H1 (cell line): ENCODE results near the gene NEBL. TPM values are rescaled to one million over a fixed set of nuclear protein-coding genes. Genes with fewer than 3 reads are reported as not detected.

Experiments used
- CTCF ChIA-PET: fragments of 300-600 bp; sonication (Branson Sonifier 250); formaldehyde crosslinking; loops from one replicate; lab custom pipeline; 2021; ENCODE audit not compliant: partially characterized antibody; lab: Charles Lee
- POLR2A ChIA-PET: fragments of 300-600 bp; sonication (Branson Sonifier 250); formaldehyde crosslinking; loops from one replicate; lab custom pipeline; 2021; ENCODE audit warnings: inconsistent platforms; ENCODE audit not compliant: partially characterized antibody; lab: Charles Lee
- DNase-seq, 2 experiments: peaks; one replicate each; pipeline versions ENCODE4 v3.0.0 to v3.0.0-alpha.2; 2010 to 2022; ENCODE audit warnings: low spot score in 2 of 2, low read depth in 1 of 2, mixed read lengths in 1 of 2
- FAIRE-seq: peaks from 2 replicates; lab custom pipeline; 2011; peaks lifted over from hg19 to GRCh38; lab: Jason Lieb, UNC
- H2AFZ ChIP-seq: 2 replicates; pipeline ENCODE4 v1.8.1; 2012; ENCODE audit warnings: low read length, inconsistent platforms
- H2AK5ac ChIP-seq: 2 replicates; pipeline ENCODE4 v1.6.1; 2013; ENCODE audit warnings: low read depth, low read length
- H2BK120ac ChIP-seq: replicated peaks from 2 replicates; pipeline ENCODE3; 2013; ENCODE audit warnings: low read depth, low read length, inconsistent platforms
- H2BK12ac ChIP-seq: 2 replicates; pipeline ENCODE4 v1.6.1; 2013; ENCODE audit warnings: low read depth, low read length
- H2BK15ac ChIP-seq: 2 replicates; pipeline ENCODE4 v1.6.1; 2013; ENCODE audit warnings: low read length
- H2BK20ac ChIP-seq: 2 replicates; pipeline ENCODE4 v1.6.1; 2013; ENCODE audit warnings: low read length
- H2BK5ac ChIP-seq: 2 replicates; pipeline ENCODE4 v1.6.1; 2013; ENCODE audit warnings: low read depth, low read length
- H3K14ac ChIP-seq: 2 replicates; pipeline ENCODE4 v1.6.1; 2013; ENCODE audit warnings: inconsistent platforms; ENCODE audit not compliant: insufficient read length
- H3K18ac ChIP-seq: 2 replicates; pipeline ENCODE4 v1.6.1; 2013; ENCODE audit warnings: low read length; ENCODE audit errors: extremely low read depth
- H3K23ac ChIP-seq: 2 replicates; pipeline ENCODE4 v1.6.1; 2013; ENCODE audit warnings: inconsistent platforms; ENCODE audit not compliant: insufficient read length
- H3K23me2 ChIP-seq: 2 replicates; pipeline ENCODE4 v1.6.1; 2013; ENCODE audit warnings: low read depth, low read length
- H3K27ac ChIP-seq: 2 replicates; pipeline ENCODE4 v1.6.1; 2011; ENCODE audit warnings: low read depth, low read length, inconsistent platforms
- H3K27me3 ChIP-seq, 4 experiments: replicated peaks in 1 of 4; 1 replicate in 1 of 4; 2 replicates in 3 of 4; pipeline versions ENCODE4 v1.6.1 to v1.8.1; 2011 to 2013; ENCODE audit warnings: low read length in 3 of 4, mild to moderate bottlenecking in 3 of 4, inconsistent platforms in 2 of 4, mixed read lengths in 2 of 4, moderate library complexity in 1 of 4; ENCODE audit not compliant: control insufficient read depth in 3 of 4, insufficient read depth in 3 of 4; ENCODE audit errors: extremely low read depth in 1 of 4
- H3K36me3 ChIP-seq, 4 experiments: 2 replicates each; pipeline versions ENCODE4 v1.6.1 to v1.8.1; 2011 to 2013; ENCODE audit warnings: mild to moderate bottlenecking in 4 of 4, low read length in 3 of 4, moderate library complexity in 2 of 4, control low read depth in 1 of 4, inconsistent platforms in 1 of 4; ENCODE audit not compliant: insufficient read depth in 4 of 4, control insufficient read depth in 2 of 4
- H3K4ac ChIP-seq: replicated peaks from 2 replicates; pipeline ENCODE3; 2013; ENCODE audit warnings: low read length, low read depth, mixed read lengths, inconsistent platforms; ENCODE audit not compliant: insufficient read length
- H3K4me1 ChIP-seq, 4 experiments: replicated peaks in 1 of 4; 1 replicate in 1 of 4; 2 replicates in 3 of 4; pipeline versions ENCODE4 v1.6.1 to v1.8.1; 2011 to 2013; ENCODE audit warnings: low read length in 3 of 4, inconsistent platforms in 2 of 4, mixed read lengths in 1 of 4; ENCODE audit not compliant: insufficient read depth in 4 of 4, control insufficient read depth in 3 of 4
- H3K4me2 ChIP-seq, 2 experiments: 2 replicates each; pipeline versions ENCODE4 v1.6.1 to v1.8.1; 2011 to 2013; ENCODE audit warnings: low read depth in 2 of 2, low read length in 2 of 2, control low read depth in 1 of 2, inconsistent platforms in 1 of 2, mild to moderate bottlenecking in 1 of 2; ENCODE audit not compliant: insufficient read depth in 1 of 2
- H3K4me3 ChIP-seq, 4 experiments: fragments of 200-600, 300-600 bp in 1 of 4; sonication (generic), shearing (Covaris generic), sonication (Bioruptor Twin) in 1 of 4; 2 replicates each; pipeline versions ENCODE4 v1.5.1 to v1.8.1; 2011 to 2016; ENCODE audit warnings: low read length in 4 of 4, low read depth in 3 of 4, control low read depth in 2 of 4, inconsistent platforms in 2 of 4, mild to moderate bottlenecking in 2 of 4, mixed read lengths in 1 of 4, moderate library complexity in 1 of 4; ENCODE audit not compliant: insufficient read depth in 2 of 4; ENCODE audit errors: extremely low read depth in 1 of 4
- H3K56ac ChIP-seq: replicated peaks from 2 replicates; pipeline ENCODE3; 2013; ENCODE audit warnings: low read depth, mild to moderate bottlenecking, mixed read lengths, low read length, inconsistent platforms; ENCODE audit not compliant: insufficient read length
- H3K79me1 ChIP-seq: 2 replicates; pipeline ENCODE4 v1.6.1; 2013; ENCODE audit warnings: low read depth, low read length, control low read depth
- H3K79me2 ChIP-seq, 2 experiments: 2 replicates each; pipeline versions ENCODE4 v1.6.1 to v1.8.1; 2012 to 2013; ENCODE audit warnings: low read length in 2 of 2, mild to moderate bottlenecking in 2 of 2, inconsistent platforms in 1 of 2; ENCODE audit not compliant: insufficient read depth in 2 of 2, control insufficient read depth in 1 of 2
- H3K9ac ChIP-seq, 4 experiments: replicated peaks in 1 of 4; 1 replicate in 1 of 4; 2 replicates in 3 of 4; pipeline versions ENCODE4 v1.6.1 to v1.8.1; 2011 to 2013; ENCODE audit warnings: low read depth in 3 of 4, low read length in 3 of 4, control low read depth in 2 of 4, mild to moderate bottlenecking in 2 of 4, moderate library complexity in 2 of 4, inconsistent platforms in 1 of 4; ENCODE audit errors: extremely low read depth in 1 of 4
- H3K9me3 ChIP-seq, 2 experiments: 2 replicates each; pipeline versions ENCODE4 v1.6.1 to v1.8.1; 2012 to 2013; ENCODE audit warnings: mild to moderate bottlenecking in 2 of 2, moderate library complexity in 2 of 2, control low read depth in 1 of 2, inconsistent platforms in 1 of 2, low read depth in 1 of 2, low read length in 1 of 2, mixed read lengths in 1 of 2; ENCODE audit not compliant: insufficient read depth in 2 of 2
- H4K20me1 ChIP-seq, 2 experiments: replicated peaks in 1 of 2; 2 replicates each; pipeline versions ENCODE3 to v1.8.1; 2011 to 2013; ENCODE audit warnings: inconsistent platforms in 2 of 2, low read length in 2 of 2, mild to moderate bottlenecking in 1 of 2; ENCODE audit not compliant: insufficient read depth in 2 of 2, control insufficient read depth in 1 of 2
- H4K5ac ChIP-seq: 2 replicates; pipeline ENCODE4 v1.6.1; 2013; ENCODE audit warnings: low read length, low read depth, mixed read lengths, inconsistent platforms; ENCODE audit not compliant: insufficient read length
- H4K8ac ChIP-seq: 2 replicates; pipeline ENCODE4 v1.8.0; 2013; ENCODE audit warnings: mild to moderate bottlenecking, moderate library complexity, low read length, inconsistent platforms; ENCODE audit not compliant: insufficient read depth; ENCODE audit errors: extremely low read depth
- H4K91ac ChIP-seq: replicated peaks from 2 replicates; pipeline ENCODE3; 2013; ENCODE audit warnings: low read length, mixed read lengths, inconsistent platforms; ENCODE audit not compliant: insufficient read length
- CREB1 ChIP-seq: IDR thresholded peaks from 2 replicates; pipeline ENCODE4 v1.6.1; 2012; ENCODE audit warnings: inconsistent platforms
- JUND ChIP-seq: IDR thresholded peaks from 2 replicates; pipeline ENCODE4 v1.6.1; 2011; ENCODE audit warnings: mild to moderate bottlenecking, improper control_type of control experiment, low read length
- KDM1A ChIP-seq: fragments of 200-600, 300-600 bp; sonication (generic); IDR thresholded peaks from 2 replicates; pipeline ENCODE4 v1.7.1; 2016; ENCODE audit warnings: mild to moderate bottlenecking, low read length, borderline replicate concordance
- KDM5A ChIP-seq: fragments of 200-600 bp; IDR thresholded peaks from 2 replicates; pipeline ENCODE4 v1.7.1; 2012; ENCODE audit warnings: mild to moderate bottlenecking, low read length, inconsistent platforms, mixed read lengths
- MAX ChIP-seq: IDR thresholded peaks from 2 replicates; pipeline ENCODE4 v1.6.1; 2012; ENCODE audit warnings: inconsistent platforms
- POU5F1 ChIP-seq: IDR thresholded peaks from 2 replicates; pipeline ENCODE4 v1.6.1; 2011; ENCODE audit warnings: low read depth, mild to moderate bottlenecking, low read length, moderate library complexity
- RXRA ChIP-seq: IDR thresholded peaks from 2 replicates; pipeline ENCODE4 v1.6.1; 2011; ENCODE audit warnings: low read depth, mild to moderate bottlenecking, low read length, moderate library complexity; ENCODE audit not compliant: insufficient read depth
- TAF1 ChIP-seq: IDR thresholded peaks from 2 replicates; pipeline ENCODE4 v1.6.1; 2011; ENCODE audit warnings: mild to moderate bottlenecking, low read depth, low read length
- TBP ChIP-seq: IDR thresholded peaks from 2 replicates; pipeline ENCODE4 v1.6.1; 2011; ENCODE audit warnings: low read depth, low read length, improper control_type of control experiment
- TEAD4 ChIP-seq: IDR thresholded peaks from 2 replicates; pipeline ENCODE4 v1.6.1; 2012; ENCODE audit warnings: low read depth, low read length, inconsistent platforms, mixed read lengths
- WGBS, 2 experiments: shearing (Covaris generic) in 1 of 2; methylation state at CpG; one replicate each; pipeline versions ENCODE4 v1.1.6 to v1.1.7; 2013 to 2015; ENCODE audit warnings: low lambda C conversion rate in 2 of 2, mixed read lengths in 2 of 2, inconsistent platforms in 1 of 2, low coverage in 1 of 2, missing lambda C conversion rate in 1 of 2; ENCODE audit not compliant: insufficient replicate concordance in 2 of 2, insufficient coverage in 1 of 2, insufficient read length in 1 of 2; ENCODE audit errors: extremely low coverage in 1 of 2, missing lambda C conversion rate in 1 of 2; 5-methylcytosine and 5-hydroxymethylcytosine counted together
- polyA plus RNA-seq, 7 experiments: library from polyadenylated mRNA; depleted of rRNA in 3 of 7; stranded (reverse) in 5 of 7; unstranded in 2 of 7; fragments of >200 nt in 5 of 7; fragments of 200-250 nt in 2 of 7; gene quantifications; 1 replicate in 5 of 7; 2 replicates in 1 of 7; 4 replicates in 1 of 7; pipeline versions ENCODE4 v1.2.1 to v1.2.3, GENCODE V29; 2011 to 2013; ENCODE audit warnings: missing spikeins in 2 of 7, mixed read lengths in 2 of 7
- total RNA-seq: library from RNA; stranded (reverse); fragmentation: NEBNext Ultra II Directional; extraction: Animal tissue kit (Norgen Biotek cat#: 25700); gene quantifications from 2 replicates; pipeline ENCODE4 v1.2.1, GENCODE V29; 2021

The NEBL gene
- total and polyA plus RNA-seq, 2 of the 8 experiments (the other 6 are each of a cell fraction or from before 2014, with no cell fraction given), result 7.5 to 10.5 TPM

GRCh38 chr10:20822825-20823224 lies 74.3 kb downstream of the NEBL start:
- Histone ChIP-seq H3K56ac (no peak overlapping the region), H4K8ac (no peak overlapping the region), H4K91ac (no peak overlapping the region), H2AFZ (no peak overlapping the region), H4K20me1 (no peaks in the 10 kb centered on the region), H3K18ac (no peak overlapping the region), H2BK120ac (no peak overlapping the region), H3K27me3 (no peaks in the 10 kb centered on the region), H3K4ac (no peak overlapping the region), H3K4me3 (no peak overlapping the region), H2BK12ac (no peak overlapping the region), H3K79me1 (no peaks in the 10 kb centered on the region), H2BK20ac (no peak overlapping the region), H3K14ac (no peak overlapping the region), H2AK5ac (no peak overlapping the region), H3K9ac (no peak overlapping the region), H2BK15ac (no peak overlapping the region), H3K4me1 (no peaks in the 10 kb centered on the region), H3K9me3 (no peaks in the 10 kb centered on the region), H3K23ac (no peak overlapping the region), H3K27ac (no peak overlapping the region), H3K23me2 (0 out of 2 replicates have a peak, but pooled peaks cover 1% of the 10 kb centered on the region), H2BK5ac (no peak overlapping the region), H3K79me2 (no peaks in the 10 kb centered on the region), H3K4me2 (no peak overlapping the region), H3K36me3 (peaks cover 0 to 4% (median 0%) of the 10 kb centered on the region in 4 experiments; a peak in 3 of 8 replicates), H4K5ac (no peak overlapping the region)
- POLR2A ChIA-PET, result no interaction called here
- TF ChIP-seq KDM1A, result no peak
- TF ChIP-seq MAX, result no peak
- TF ChIP-seq CREB1, result no peak
- TF ChIP-seq JUND, result no peak
- no peak for TF ChIP-seq RXRA
- TF ChIP-seq TAF1, result no peak
- no peak for TF ChIP-seq POU5F1
- no peak for TF ChIP-seq KDM5A
- no peak for TF ChIP-seq TBP
- no peak for TF ChIP-seq TEAD4
- 88% methylated on average over 4 of the region's 4 CpGs; no CpG with 5 or more reads in 1 of the 2 experiments for WGBS, 2 experiments
- no peak for FAIRE-seq
- CTCF ChIA-PET, result no interaction called here
- DNase-seq, result no peak
